Amygdala (tissue), 56 donors: ENCODE data around the gene ATP5MK.
"Not testable (repeated sequence)": the region's sequence is repeated elsewhere in the genome, so short reads cannot be mapped to it uniquely, and the experiment has no call there.

Source experiments
- DNase-seq, 56 donors: peaks; one replicate each; lab custom pipeline; 2025; lab: John Stamatoyannopoulos, UW

ATP5MK gene, protein sequence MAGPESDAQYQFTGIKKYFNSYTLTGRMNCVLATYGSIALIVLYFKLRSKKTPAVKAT

GRCh38 chr10:103396067-103396788 is at the start of gene ATP5MK, which contains the start of gene PDCD11:
Gene ATP5MK, minus strand, starts transcription at chr10:103396475. Its CDS starts 4,018 bp downstream, at chr10:103392457.
Gene PDCD11, plus strand, starts transcription at chr10:103396626. Its CDS starts 1,801 bp downstream, at chr10:103398427.
- DNase-seq = peak; percentile 75 to 99 (median 96)

DNA sequence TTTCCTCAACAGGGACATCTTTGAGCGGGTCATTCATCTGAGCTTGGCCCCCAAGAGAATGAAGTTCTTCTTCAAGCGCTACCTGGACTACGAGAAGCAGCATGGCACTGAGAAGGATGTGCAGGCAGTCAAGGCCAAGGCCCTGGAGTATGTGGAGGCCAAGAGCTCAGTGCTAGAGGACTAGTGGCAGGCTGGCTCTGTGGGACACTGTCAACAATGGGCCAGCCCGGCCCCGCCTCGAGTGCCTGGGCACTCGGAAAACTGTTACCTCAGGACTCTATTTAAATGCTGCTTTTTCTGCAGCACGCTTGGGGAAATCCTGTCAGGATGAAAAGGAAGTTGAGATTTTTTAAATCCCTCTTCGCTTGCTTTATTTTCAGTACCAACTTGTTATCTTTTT is 49.1 kb upstream of the ATP5MK start:
- no peak for DNase-seq

GRCh38 chr10:103444478-103444877 is 48.2 kb upstream of the ATP5MK start:
- DNase-seq = no peak

- DNase-seq = no peak
These were observed 47.4 kb upstream of the ATP5MK start for GRCh38 chr10:103443475-103444185.

GRCh38 chr10:103442031-103442461 is 45.8 kb upstream of the ATP5MK start:
- DNase-seq = peak in 3 of 56 donors; percentile 5 to 30 (median 15)

DNA sequence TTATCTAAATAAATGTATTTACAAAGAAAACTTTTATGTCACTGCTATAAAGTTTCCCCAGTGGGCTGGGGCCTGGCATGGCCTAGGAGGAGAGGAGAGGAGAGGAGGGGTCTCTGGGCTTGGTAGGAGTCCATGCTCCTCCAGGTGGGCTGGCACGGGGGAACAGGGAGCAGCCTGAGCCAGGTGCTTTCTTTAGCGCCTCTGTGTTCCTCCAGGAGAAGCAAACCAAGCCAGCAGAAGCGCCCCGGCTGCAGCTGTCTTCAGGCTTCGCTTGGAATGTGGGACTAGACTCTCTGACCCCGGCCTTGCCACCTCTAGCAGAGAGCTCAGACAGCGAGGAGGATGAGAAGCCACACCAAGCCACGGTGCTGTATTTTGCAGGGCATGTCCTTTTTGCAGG is 45.3 kb upstream of the ATP5MK start:
- DNase-seq = no peak

- DNase-seq = no peak
These were observed 44.9 kb upstream of the ATP5MK start for GRCh38 chr10:103441206-103441605.

DNA sequence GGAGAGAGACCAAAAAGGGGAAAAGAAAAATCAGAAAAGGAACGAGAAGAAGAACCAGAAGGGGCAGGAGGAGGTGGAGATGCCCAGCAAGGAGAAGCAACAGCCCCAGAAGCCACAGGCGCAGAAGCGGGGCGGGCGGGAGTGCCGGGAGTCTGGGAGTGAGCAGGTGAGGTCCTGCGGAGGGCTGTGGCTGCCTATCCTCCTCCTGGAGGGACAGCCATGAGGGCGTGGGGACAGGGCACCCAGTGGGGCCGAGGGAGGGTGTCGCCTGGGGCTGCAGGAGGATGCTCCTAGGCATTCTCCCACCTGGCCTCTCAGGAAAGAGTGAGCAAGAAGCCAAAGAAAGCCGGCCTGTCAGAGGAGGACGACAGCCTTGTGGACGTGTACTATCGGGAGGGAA is 44.1 kb upstream of the ATP5MK start:
- no peak for DNase-seq

DNA sequence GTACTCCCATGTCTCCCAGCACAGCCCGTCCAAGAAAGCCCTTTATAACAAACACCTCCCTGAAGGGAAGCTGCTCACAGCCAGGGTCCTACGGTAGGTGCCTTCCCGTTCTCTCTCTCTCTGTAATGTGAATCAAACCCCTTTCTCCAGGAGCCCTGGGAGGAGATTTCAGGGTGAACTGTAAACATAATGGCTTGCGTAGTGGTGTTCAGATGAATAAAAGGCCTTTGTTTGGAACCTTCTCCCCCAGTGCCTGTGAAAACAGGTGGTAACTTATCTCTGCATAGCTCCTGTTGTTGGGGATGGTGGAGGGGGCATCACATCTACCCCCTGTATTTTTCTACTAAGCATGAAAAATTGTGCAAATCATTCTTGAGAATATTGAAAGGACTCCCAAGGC is 43.5 kb upstream of the ATP5MK start:
- no peak for DNase-seq

- no peak for DNase-seq
These were observed 37.6 kb upstream of the ATP5MK start for GRCh38 chr10:103433858-103434257.

GRCh38 chr10:103431902-103432301 is 35.6 kb upstream of the ATP5MK start:
- DNase-seq = no peak

DNA sequence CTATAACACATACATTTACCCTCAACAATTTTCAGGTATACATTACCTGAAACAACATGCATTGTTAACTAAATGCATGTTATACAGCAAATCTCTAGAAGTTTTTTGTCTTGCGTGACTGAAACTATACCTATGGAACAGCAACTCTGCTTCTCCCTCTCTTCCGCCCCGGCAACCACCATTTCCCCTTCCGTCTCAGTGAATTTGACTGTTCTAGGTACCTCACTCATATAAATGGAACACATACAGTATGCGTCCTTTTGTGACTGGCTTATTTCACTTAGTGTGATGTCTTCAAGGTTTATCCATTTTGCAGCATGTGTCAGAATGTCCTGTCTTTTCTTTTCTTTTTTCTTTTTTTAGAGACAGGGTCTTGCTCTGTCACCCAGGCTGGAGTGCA is 33.4 kb upstream of the ATP5MK start:
- no peak for DNase-seq

DNA sequence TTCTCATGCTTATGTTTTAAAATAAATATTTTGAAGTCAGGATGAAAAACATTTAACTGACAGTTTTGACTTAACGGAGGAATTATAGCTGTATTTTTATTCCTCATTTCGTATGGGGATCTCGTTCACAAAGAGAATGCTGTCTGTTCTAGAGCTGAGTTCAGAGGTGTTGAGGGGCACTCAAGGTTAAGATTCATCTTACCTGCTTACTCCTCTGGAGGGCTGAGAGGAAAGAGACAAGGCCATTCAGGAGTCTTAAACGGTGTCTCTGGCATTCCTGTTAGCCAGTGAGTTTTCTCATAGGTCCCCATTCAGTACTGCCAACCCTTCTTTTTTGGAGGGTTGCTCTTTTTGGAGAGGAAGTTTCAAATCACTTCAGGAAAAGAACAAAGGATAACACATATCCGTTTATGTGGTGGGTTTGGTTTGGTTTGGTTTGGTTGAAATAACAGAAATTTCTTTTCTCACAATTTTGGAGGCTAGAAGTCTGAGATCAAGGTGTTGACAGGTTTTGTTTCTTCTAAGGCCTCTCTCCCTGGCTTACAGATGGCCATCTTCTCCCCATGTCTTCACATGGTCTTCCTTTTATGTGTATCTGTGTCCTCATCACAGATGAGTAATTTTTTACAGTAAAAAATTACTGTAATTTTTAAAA is 32.8 kb upstream of the ATP5MK start:
- DNase-seq = no peak

DNA sequence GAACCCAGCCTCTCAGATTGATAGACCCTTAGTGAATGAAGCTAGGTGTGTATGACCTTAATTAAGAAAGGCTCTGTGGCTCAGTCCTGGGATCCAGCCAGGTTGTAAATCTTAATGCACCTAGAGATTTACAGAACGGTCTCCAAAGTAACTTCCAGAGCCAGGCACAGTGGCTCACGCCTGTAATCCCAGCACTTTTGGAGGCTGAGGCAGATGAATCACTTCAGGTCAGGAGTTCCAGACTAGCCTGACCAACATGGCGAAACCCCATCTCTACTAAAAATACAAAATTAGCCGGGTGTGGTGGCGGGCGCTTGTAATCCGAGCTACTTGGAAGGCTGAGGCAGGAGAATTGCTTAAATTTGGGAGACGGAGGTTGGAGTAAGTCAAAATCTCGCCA is 31.6 kb upstream of the ATP5MK start:
- no peak for DNase-seq

GRCh38 chr10:103423748-103424147 is 27.5 kb upstream of the ATP5MK start:
- DNase-seq = no peak

- no peak for DNase-seq
These were observed 22.8 kb upstream of the ATP5MK start for GRCh38 chr10:103419101-103419500.

DNA sequence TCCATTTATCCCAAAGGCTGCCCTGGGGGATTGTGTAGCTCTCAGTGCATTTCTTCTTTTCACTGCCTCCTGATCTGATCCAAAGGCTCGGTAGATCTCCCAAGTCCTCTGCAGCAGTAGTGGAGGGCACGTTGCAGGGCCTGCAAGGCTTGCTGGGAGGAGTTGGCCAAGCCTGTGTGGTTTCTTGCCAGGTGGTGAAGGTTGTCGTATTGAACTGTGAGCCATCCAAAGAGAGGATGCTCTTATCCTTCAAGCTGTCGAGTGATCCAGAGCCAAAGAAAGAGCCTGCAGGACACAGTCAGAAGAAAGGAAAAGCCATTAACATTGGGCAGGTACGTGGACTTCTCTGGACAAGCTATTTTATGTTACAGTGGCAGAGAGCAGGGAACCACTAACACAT is 21.3 kb upstream of the ATP5MK start:
- no peak for DNase-seq

GRCh38 chr10:103417148-103417469 is 20.8 kb upstream of the ATP5MK start:
- not testable (repeated sequence) for DNase-seq

GRCh38 chr10:103416436-103417147 is 20.3 kb upstream of the ATP5MK start:
- DNase-seq = peak in 24 of 56 donors; percentile 1 to 70 (median 10)

- DNase-seq = no peak
These were observed 19.3 kb upstream of the ATP5MK start for GRCh38 chr10:103415581-103415980.

GRCh38 chr10:103413564-103413963 is 17.3 kb upstream of the ATP5MK start:
- DNase-seq = no peak
